ENCODE data around the gene FAF1.
"Not testable (repeated sequence)": the region's sequence is repeated elsewhere in the genome, so short reads cannot be mapped to it uniquely, and the experiment has no call there.

The FAF1 gene

DNA sequence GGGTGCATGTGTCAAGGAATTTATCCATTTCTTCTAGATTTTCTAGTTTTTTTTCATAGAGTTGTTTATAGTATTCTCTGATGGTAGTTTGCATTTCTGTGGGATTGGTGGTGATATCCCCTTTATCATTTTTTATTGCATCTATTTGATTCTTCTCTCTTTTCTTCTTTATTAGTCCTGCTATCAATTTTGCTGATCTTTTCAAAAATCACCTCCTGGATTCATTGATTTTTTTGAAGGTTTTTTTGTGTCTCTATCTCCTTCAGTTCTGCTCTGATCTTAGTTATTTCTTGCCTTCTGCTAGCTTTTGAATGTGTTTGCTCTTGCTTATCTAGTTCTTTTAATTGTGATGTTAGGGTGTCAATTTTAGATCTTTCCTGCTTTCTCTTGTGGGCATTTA is 52.5 kb downstream of the FAF1 start:
- not testable (repeated sequence) for DNase-seq

- DNase-seq = not testable (repeated sequence)
Observed at GRCh38 chr1:50906050-50906449, 54.0 kb downstream of the FAF1 start.

GRCh38 chr1:50902419-50902818 is 57.6 kb downstream of the FAF1 start:
- DNase-seq = no peak

- no peak for DNase-seq
Observed at GRCh38 chr1:50901872-50902271, 58.2 kb downstream of the FAF1 start.

GRCh38 chr1:50898773-50899172 is 61.3 kb downstream of the FAF1 start:
- no peak for DNase-seq

GRCh38 chr1:50894340-50894739 is 65.7 kb downstream of the FAF1 start:
- no peak for DNase-seq

- DNase-seq = no peak
Observed at GRCh38 chr1:50893466-50893865, 66.6 kb downstream of the FAF1 start.

DNA sequence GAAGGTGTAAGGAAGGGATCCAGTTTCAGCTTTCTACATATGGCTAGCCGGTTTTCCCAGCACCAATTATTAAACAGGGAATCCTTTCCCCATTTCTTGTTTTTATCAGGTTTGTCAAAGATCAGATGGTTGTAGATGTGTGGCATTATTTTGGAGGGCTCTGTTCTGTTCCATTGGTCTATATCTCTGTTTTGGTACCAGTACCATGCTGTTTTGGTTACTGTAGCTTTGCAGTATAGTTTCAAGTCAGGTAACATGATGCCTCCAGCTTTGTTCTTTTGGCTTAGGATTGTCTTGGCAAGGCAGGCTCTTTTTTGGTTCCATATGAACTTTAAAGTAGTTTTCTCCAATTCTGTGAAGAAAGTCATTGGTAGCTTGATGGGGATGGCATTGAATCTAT is 72.5 kb downstream of the FAF1 start:
- not testable (repeated sequence) for DNase-seq

DNA sequence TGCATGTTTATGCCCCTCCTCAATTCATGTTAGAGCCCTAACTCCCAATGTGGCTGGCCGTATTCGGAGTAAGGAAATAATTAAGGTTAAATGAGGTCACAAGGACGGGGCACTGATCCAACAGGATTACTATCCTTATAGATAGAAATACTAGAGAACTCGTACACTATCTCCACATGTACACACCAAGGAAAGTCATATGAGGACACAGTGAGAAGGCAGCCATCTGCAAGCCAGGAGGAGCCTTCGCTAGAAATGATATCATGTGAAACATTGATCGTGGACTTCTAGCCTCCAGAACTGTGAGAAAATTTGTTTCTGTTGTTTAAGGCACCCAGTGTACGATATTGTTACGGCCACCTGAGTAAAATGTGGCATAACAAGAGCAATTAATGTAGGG is 79.7 kb downstream of the FAF1 start:
- DNase-seq = no peak

DNA sequence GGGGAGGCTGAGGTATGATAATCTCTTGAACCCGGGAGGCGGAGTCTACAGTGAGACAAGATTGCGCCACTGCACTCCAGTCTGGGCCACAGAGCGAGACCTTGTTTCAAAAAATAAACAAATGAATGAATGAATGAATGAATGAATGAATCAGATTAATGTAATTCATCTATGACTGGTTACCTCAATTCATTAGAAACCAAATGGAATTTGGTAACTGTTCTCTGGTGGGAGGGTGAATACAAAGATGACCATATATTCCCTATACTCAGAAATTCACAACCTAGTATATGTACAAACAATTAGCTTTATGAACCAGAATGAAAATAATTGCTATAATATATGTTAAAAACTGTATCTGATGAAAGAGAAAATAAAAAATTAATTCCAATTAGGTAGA is 80.9 kb downstream of the FAF1 start:
- DNase-seq = no peak

GRCh38 chr1:50878434-50878833 is 81.6 kb downstream of the FAF1 start:
- no peak for DNase-seq

GRCh38 chr1:50877641-50878040 is 82.4 kb downstream of the FAF1 start:
- no peak for DNase-seq

DNA sequence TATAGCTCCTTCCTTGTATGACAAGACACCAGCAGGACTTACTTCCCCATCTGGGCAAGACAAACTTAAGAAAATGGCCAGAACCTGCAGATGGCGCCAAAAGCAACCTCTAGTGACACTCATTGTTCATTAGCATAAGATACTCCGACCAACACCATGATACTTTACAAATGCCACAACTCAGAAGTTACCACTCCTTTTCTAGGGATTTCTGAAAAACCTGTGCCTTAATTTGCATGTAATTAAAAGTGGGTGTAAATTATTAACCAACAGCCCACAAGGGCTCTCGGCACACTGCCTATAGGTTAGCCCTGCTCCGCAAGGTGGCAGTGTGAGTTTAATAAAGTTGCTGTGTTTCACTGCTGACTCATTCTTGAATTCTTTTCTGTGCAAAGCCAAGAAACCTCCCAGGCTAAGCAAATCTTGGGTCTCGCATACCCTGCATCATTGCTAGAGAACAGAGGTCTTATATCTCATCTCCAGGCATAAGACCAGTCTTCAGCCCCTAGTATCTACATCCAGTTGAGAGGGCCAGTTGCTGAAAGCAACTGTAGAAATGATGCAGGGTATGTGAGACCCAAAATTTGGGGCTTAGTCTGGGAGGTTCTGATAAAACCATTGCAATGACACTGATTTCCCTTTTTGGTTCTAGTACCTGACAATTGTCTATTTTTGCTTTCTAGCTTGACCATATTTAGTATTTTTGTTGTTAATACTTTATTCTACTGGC is 86.4 kb downstream of the FAF1 start:
- peak in 4 of 5 experiments; percentile 20 to 78 (median 50) for DNase-seq

GRCh38 chr1:50864845-50865244 is 95.2 kb downstream of the FAF1 start:
- not testable (repeated sequence) for DNase-seq

- no peak for DNase-seq
Observed at GRCh38 chr1:50861772-50862171, 98.3 kb downstream of the FAF1 start.

DNA sequence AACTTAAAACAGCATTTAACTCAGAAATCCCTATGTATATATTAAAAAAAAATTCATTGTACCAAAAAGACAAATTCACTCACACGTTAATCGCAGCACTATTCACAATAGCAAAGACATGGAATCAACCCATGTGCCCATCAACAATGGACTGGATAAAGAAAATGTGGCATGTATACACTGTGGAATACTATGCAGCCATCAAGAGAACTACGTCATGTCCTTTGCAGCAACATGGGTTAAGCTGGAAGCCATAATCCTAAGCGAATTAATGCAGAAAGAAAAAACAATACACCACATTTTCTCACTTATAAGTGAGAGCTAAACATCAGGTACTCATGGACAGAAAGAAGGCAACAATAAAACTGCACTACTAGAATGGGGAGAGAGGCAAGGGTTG is 99.4 kb downstream of the FAF1 start:
- DNase-seq = no peak

DNA sequence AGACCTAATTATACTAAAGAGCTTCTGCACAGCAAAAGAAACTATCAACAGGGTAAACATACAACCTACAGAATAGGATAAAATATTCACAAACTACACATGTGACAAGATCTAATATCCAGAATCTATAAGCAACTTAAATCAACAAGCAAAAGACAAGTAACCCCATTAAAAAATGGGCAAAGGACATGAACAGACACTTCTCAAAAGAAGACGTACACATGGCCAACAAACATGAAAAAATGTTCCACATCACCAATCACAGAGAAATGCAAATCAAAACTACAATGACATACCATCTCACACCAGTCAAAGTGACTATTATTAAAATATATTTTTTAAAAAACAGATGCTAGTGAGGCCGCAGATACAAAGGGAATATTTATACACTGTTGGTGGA is 99.8 kb downstream of the FAF1 start:
- no peak for DNase-seq

DNA sequence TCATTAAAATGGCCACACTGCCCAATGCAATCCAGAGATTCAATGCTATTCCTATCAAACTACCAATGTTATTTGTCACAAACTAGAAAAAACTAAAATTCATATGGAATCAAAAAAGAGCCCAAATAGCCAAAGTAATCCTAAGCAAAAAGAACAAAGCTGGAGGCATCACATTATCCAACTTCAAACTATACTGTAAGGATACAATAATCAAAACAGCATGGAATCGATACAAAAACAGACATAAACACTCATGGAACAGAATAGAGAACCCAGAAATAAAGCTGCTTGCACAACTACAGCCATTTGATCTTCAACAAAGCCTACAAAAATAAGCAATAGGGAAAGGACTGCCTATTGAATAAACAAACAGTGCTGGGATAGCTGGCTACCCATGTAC is 100.4 kb downstream of the FAF1 start:
- no peak for DNase-seq

DNA sequence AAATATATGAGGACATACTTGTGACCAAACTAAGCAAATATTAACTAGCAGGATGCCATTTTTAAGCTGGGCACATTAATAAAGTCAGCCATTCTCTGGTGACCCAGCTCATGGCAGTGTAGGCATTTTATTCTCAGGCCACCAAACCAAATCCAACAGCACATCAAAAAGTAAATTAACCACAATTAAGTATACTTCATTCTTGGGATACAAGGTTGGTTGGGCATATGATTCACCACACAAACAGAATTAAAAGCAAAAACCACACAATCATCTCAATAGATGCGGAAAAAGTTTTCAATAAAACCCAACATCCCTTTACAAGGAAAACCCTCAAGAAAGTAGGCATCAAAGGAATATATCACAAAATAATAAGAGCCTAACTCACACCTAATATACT is 101.3 kb downstream of the FAF1 start:
- DNase-seq = no peak

- DNase-seq = no peak
Observed at GRCh38 chr1:50857702-50858101, 102.4 kb downstream of the FAF1 start.

DNA sequence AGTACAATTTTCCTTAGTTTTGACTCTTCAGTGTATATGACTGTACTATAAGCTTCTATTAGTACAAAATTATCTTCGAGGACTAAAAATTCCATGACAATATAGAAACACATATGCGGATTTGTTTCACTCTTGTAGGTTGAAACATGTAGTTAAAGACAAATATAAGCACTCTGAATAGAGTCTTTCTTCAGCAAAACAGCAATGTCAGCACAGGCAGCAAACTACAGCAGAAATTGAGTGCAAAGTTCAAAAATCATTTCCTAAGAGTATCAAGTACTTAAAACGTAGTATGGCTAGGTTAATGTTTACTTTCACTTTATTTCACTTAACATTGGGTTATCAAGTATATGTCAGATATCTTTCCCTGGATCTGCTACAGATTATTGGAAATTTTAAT is 106.7 kb downstream of the FAF1 start:
- no peak for DNase-seq

DNA sequence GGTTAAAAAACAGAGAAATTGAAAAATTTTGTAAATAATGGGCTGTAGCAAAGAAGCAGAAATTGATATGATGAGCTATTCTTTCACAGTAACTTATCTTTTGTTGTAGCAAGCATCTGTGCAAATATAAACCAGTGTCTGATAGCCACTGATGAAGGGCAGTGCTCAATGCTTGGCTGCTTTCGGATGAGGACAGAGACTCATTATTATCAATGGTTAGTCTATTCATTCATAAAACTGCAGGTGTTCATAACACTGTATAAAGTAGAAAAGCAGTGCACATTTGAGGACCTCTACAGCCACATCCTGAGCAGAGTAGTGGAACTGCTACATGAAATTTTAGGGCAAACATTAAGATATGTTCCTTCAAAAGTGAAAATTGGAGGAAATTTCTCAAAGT is 107.2 kb downstream of the FAF1 start:
- no peak for DNase-seq

DNA sequence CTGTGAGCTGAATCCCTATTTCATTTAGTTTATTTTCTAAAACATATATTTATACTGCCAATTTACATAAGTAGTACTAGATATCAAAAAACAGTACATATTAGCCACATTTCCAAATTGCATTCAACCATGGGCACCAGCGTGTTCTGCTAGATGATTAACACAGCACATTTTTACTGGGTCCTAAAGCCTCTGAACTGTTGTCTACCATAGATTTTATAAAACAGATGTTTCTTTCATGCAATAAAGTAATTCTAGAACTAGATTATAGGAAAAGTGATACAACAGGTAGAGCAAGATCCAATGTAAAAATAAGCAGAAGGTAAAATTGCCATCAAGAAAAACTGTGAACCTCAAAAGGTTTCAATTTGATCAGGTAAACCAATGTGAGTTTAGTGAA is 108.6 kb downstream of the FAF1 start:
- no peak for DNase-seq

- no peak for DNase-seq
Observed at GRCh38 chr1:50851034-50851433, 109.0 kb downstream of the FAF1 start.

GRCh38 chr1:50847303-50847702 is 112.8 kb downstream of the FAF1 start:
- no peak for DNase-seq
